H1 (cell line): Measurements from ENCODE around the gene TAF1D. TPM values are rescaled to one million over a fixed set of nuclear protein-coding genes. Genes with fewer than 3 reads are reported as not detected.

Source experiments
- CHD1 ChIP-seq: IDR thresholded peaks from 2 replicates; pipeline ENCODE4 v1.6.1; 2012; ENCODE audit warnings: low read depth, low read length, improper control_type of control experiment
- polyA plus RNA-seq, 7 experiments: library from polyadenylated mRNA; depleted of rRNA in 3 of 7; stranded (reverse) in 5 of 7; unstranded in 2 of 7; fragments of >200 nt in 5 of 7; fragments of 200-250 nt in 2 of 7; gene quantifications; 1 replicate in 5 of 7; 2 replicates in 1 of 7; 4 replicates in 1 of 7; pipeline versions ENCODE4 v1.2.1 to v1.2.3, GENCODE V29; 2011 to 2013; ENCODE audit warnings: missing spikeins in 2 of 7, mixed read lengths in 2 of 7
- total RNA-seq: library from RNA; stranded (reverse); fragmentation: NEBNext Ultra II Directional; extraction: Animal tissue kit (Norgen Biotek cat#: 25700); gene quantifications from 2 replicates; pipeline ENCODE4 v1.2.1, GENCODE V29; 2021
- TF ChIP-seq, protein P1 (sequence below), 3 experiments: IDR thresholded peaks; 1 replicate in 2 of 3; 2 replicates in 1 of 3; pipeline versions ENCODE4 v1.5.1 to v1.6.1; 2011; ENCODE audit warnings: low read length in 3 of 3, mild to moderate bottlenecking in 3 of 3, inconsistent platforms in 2 of 3, low read depth in 1 of 3, moderate library complexity in 1 of 3; ENCODE audit not compliant: insufficient read depth in 1 of 3; ENCODE audit errors: control extremely low read depth in 1 of 3

The TAF1D gene
- total and polyA plus RNA-seq, 2 of the 8 experiments (the other 6 are each of a cell fraction or from before 2014, with no cell fraction given), result 64.7 to 212 TPM

DNA sequence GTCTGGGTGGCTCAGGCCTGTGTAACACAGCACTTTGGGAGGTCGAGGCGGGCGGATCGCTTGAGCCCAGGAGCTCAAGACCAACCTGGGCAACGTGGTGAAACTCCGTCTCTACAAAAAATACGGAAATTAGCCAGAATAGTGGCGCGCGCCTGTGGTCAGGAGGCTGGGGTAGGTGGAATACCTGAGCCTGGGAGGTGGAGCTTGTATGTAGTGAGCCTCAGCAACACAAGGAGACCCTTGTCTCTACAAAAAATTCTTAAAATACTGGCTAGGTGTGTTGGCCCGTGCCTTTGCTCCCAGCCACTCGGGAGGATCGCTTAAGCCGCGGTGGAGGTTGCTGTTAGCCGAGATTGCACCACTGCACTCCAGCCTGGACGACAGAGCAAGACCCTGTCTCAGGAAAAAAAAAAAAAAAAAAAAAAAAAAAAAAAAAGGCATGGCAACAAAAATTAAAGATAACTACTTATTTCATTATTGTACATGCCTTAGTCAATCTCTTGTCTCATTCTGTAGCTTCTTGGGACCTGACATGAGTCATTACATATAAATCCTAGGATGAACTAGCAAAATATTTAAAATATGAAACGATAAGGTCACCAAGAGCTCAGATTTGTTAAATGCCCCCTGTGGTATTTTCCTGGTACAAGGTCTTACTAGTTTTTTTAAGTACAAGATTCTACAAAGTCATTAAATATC, 1.1 kb downstream of the TAF1D start (continued):
- TF ChIP-seq CHD1, result 0 out of 2 replicates have a peak, but pooled peaks have one; percentile 42
- TF ChIP-seq, protein P1, sequence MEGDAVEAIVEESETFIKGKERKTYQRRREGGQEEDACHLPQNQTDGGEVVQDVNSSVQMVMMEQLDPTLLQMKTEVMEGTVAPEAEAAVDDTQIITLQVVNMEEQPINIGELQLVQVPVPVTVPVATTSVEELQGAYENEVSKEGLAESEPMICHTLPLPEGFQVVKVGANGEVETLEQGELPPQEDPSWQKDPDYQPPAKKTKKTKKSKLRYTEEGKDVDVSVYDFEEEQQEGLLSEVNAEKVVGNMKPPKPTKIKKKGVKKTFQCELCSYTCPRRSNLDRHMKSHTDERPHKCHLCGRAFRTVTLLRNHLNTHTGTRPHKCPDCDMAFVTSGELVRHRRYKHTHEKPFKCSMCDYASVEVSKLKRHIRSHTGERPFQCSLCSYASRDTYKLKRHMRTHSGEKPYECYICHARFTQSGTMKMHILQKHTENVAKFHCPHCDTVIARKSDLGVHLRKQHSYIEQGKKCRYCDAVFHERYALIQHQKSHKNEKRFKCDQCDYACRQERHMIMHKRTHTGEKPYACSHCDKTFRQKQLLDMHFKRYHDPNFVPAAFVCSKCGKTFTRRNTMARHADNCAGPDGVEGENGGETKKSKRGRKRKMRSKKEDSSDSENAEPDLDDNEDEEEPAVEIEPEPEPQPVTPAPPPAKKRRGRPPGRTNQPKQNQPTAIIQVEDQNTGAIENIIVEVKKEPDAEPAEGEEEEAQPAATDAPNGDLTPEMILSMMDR (IDR thresholded peaks at IDR 0.05; ENCODE audit: control extremely low read depth in 1 of 3, insufficient read depth in 1 of 3, low read depth in 1 of 3, low read length in 3 of 3), result no peak
